HUES6 (cell line): ENCODE measurements around the gene ZBTB37.
"Not testable (repeated sequence)": the region's sequence is repeated elsewhere in the genome, so short reads cannot be mapped to it uniquely, and the experiment has no call there.

Source experiments
- H3K27ac ChIP-seq: 2 replicates; pipeline ENCODE4 v1.7.0; 2013; ENCODE audit warnings: low read depth, mild to moderate bottlenecking, low read length, inconsistent platforms
- H3K27me3 ChIP-seq: 2 replicates; pipeline ENCODE4 v1.6.1; 2013; ENCODE audit warnings: low read length; ENCODE audit not compliant: control insufficient read depth, insufficient read depth
- H3K36me3 ChIP-seq: 2 replicates; pipeline ENCODE4 v1.6.1; 2013; ENCODE audit warnings: low read length; ENCODE audit not compliant: control insufficient read depth, insufficient read depth
- H3K4me1 ChIP-seq: 2 replicates; pipeline ENCODE4 v1.6.1; 2013; ENCODE audit warnings: low read length; ENCODE audit not compliant: control insufficient read depth, insufficient read depth
- H3K4me3 ChIP-seq: 2 replicates; pipeline ENCODE4 v1.5.1; 2013; ENCODE audit warnings: low read depth, low read length
- H3K9ac ChIP-seq: one replicate; pipeline ENCODE4 v1.6.1; 2013; ENCODE audit warnings: mild to moderate bottlenecking, low read length
- H3K9me3 ChIP-seq: 2 replicates; pipeline ENCODE4 v1.6.1; 2013; ENCODE audit warnings: low read depth, low read length; ENCODE audit not compliant: control insufficient read depth, insufficient read depth

The ZBTB37 gene

GRCh38 chr1:173914366-173914871 lies 46.2 kb downstream of the ZBTB37 start:
- no peaks in the 10 kb centered on the region for H3K27me3 ChIP-seq
- no peak overlapping the region for H3K4me3 ChIP-seq
- no peak overlapping the region for H3K27ac ChIP-seq

DNA sequence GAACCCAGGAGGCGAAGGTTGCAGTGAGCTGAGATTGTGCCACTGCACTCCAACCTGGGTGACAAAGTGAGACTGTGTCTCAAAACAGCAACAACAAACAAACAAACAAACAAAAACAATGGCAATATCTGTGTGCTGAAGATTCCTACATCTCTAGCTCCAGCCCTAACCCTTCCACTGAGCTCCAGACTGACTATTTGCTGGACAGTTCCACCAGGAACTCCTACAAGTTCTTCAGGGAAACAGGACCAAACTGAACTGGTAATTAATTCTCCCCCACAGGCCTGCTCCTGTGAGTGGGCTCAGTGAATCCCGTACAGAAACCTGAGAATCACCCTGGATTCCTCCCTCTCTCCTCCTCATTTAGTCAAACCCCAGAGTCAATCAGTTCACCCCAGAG lies 47.4 kb downstream of the ZBTB37 start:
- Histone ChIP-seq H3K9me3 (no peaks in the 10 kb centered on the region), H3K4me1 (peaks cover 3% of the 10 kb centered on the region; the same call in 1 of the 2 replicates), H3K4me3 (no peak overlapping the region), H3K9ac (no peak overlapping the region), H3K36me3 (no peaks in the 10 kb centered on the region), H3K27me3 (no peaks in the 10 kb centered on the region), H3K27ac (no peak overlapping the region)

More at GRCh38 chr1:173914366-173914871, 46.2 kb downstream of the ZBTB37 start:
- H3K9ac ChIP-seq, result no peak overlapping the region
- peaks cover 3% of the 10 kb centered on the region; the same call in 1 of the 2 replicates for H3K4me1 ChIP-seq
- no peaks in the 10 kb centered on the region for H3K36me3 ChIP-seq
- no peaks in the 10 kb centered on the region for H3K9me3 ChIP-seq

DNA sequence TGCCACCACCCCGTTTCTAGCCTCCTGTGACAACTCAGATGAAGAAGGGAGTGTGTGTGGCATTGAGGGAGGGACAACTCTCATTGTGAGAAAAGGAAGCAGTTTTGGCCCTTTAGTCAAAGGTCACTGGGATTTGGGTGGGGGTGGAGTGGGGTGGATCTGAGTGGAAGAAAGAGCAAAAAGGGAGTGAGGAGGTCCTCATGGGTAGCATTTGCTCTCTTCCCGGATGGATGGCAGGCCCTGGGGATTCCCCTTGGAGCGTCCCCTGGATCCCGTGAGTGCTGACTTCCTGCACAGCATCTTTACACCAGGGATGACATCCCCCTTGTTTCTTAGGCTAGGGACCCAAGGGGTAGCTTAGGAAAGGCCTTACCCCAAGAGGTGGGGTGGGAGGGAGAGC lies 48.5 kb downstream of the ZBTB37 start:
- H3K27me3 ChIP-seq, result no peaks in the 10 kb centered on the region
- no peak overlapping the region for H3K9ac ChIP-seq

GRCh38 chr1:173917149-173917548 lies 49.0 kb downstream of the ZBTB37 start, which contains the start of gene SERPINC1:
SERPINC1 (minus strand) TSS chr1:173917327; CDS start chr1:173917259, 68 bp downstream.
- no peaks in the 10 kb centered on the region for H3K36me3 ChIP-seq

More for the DNA sequence above, 48.5 kb downstream of the ZBTB37 start:
- Histone ChIP-seq H3K27ac (no peak overlapping the region), H3K9me3 (no peaks in the 10 kb centered on the region), H3K36me3 (no peaks in the 10 kb centered on the region), H3K4me3 (no peak overlapping the region), H3K4me1 (peaks cover 3% of the 10 kb centered on the region; the same call in 1 of the 2 replicates)

DNA sequence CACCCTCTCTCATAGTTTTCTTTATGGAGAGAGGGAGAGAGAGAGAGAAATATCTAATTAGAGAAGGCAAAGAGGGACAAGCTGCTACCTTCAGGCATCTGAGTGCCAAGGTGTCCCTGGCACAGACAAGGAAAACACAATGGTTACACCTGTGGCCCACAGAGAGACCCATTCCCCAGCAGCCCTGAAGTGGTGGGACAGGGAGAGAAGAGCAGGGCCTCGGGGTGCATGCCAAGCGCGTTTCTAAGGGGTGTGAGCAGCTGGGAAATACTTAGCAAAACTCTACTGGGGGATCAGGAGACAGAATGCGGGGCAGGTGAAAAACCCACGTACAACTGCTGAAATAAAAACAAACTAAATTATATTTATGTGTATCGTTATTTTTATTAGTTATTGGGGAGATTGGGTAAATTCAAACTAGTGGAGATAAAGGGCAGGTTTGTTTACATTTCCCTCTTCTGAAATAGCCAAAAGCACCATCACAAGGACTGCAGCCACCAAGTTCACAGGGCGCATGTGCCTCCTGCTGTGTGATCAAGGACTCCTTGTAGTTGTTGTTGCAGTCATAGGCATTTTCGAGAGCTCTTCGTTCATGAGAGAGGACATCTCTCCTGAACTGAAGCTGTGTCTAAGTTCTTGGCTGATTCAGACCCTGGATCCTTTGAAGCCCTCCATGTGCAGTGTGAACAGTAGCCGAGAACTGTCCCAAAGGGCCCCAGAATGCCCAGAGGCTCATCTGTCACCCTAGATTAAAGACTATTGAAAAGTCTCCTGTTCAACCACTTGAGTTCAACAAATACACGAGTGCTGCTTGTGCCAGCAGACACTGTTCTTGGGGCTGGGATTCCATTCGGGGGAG lies 49.7 kb downstream of the ZBTB37 start:
- no peak overlapping the region for H3K4me3 ChIP-seq
- no peaks in the 10 kb centered on the region for H3K36me3 ChIP-seq
- H3K9me3 ChIP-seq, result no peaks in the 10 kb centered on the region
- H3K9ac ChIP-seq, result no peak overlapping the region
- H3K27ac ChIP-seq, result no peak overlapping the region
- peaks cover 3% of the 10 kb centered on the region; the same call in 1 of the 2 replicates for H3K4me1 ChIP-seq
- no peaks in the 10 kb centered on the region for H3K27me3 ChIP-seq

More at GRCh38 chr1:173917149-173917548, 49.0 kb downstream of the ZBTB37 start, which contains the start of gene SERPINC1:
- Histone ChIP-seq H3K4me1 (peaks cover 3% of the 10 kb centered on the region; the same call in 1 of the 2 replicates), H3K9ac (no peak within 1 kb of the TSS), H3K9me3 (no peaks in the 10 kb centered on the region), H3K4me3 (no peak within 1 kb of the TSS), H3K27ac (no peak within 1 kb of the TSS), H3K27me3 (no peaks in the 10 kb centered on the region)

DNA sequence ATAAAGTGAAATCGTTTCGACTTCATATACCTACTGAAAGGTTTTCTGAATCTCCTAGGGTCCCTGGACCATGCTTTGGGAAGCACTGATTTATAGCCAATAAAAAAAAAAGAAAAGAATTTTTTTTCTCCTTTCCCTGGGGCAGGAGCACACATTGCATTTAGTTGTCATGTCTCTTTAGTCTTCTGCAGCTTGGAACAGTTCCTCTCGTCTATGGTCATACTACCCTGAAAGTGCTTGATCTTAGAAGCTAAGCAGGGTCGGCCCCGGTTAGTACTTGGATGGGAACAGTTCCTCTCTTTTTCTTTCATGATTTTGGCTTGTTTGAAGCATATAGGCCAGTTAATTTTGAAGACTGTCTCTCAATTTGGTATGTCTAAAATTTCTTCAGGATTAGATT lies 52.7 kb downstream of the ZBTB37 start:
- H3K4me1 ChIP-seq, result peaks cover 3% of the 10 kb centered on the region; the same call in 1 of the 2 replicates
- no peak overlapping the region for H3K27ac ChIP-seq
- no peaks in the 10 kb centered on the region for H3K36me3 ChIP-seq
- H3K4me3 ChIP-seq, result no peak overlapping the region
- no peaks in the 10 kb centered on the region for H3K27me3 ChIP-seq
- H3K9me3 ChIP-seq, result no peaks in the 10 kb centered on the region
- no peak overlapping the region for H3K9ac ChIP-seq

DNA sequence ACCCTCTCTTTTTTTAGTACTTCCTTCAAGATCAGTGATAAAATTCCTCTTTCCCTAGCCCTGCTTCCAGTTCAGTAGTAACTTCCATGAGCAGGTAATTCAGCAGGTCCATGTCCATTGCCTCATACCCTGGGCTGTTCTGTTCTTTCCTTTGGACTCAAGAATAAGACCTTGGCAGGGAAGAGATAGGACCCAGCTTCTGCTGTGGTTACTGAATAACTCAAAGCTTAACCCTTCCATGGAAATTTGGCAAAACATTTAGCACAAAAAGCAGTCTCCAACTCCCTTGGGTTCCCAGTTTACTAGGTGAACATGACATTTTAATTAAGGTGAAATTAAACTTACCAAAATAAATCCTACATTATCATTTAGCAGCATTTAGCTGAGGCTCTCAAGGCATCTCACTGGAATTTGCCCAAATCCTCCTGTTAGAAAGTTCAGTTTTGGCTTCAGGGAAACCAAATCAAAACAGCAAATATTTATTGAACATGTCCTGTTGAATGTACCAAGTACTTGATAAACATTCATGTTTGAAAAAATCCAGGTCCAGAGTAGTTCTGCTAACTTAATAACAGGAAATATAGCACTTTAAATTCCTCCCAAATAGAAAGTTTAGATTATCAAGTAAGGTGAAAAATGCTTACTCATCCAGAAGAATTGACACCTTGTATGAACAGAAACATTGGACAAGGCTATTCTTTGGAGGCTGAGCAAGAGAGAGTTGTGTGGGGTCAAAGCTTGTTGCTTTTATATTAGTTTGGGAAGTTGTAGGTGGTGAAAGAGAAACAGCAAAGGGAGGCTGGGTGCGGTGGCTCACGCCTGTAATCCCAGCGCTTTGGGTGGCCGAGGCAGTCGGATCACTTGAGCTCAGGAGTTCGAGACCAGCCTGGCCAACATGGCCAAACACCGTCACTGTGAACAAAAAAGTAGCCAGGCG lies 57.4 kb downstream of the ZBTB37 start:
- no peaks in the 10 kb centered on the region for H3K27me3 ChIP-seq
- H3K4me1 ChIP-seq, result no peaks in the 10 kb centered on the region
- H3K9ac ChIP-seq, result no peak overlapping the region
- H3K9me3 ChIP-seq, result no peaks in the 10 kb centered on the region
- H3K4me3 ChIP-seq, result no peak overlapping the region
- no peaks in the 10 kb centered on the region for H3K36me3 ChIP-seq
- no peak overlapping the region for H3K27ac ChIP-seq

DNA sequence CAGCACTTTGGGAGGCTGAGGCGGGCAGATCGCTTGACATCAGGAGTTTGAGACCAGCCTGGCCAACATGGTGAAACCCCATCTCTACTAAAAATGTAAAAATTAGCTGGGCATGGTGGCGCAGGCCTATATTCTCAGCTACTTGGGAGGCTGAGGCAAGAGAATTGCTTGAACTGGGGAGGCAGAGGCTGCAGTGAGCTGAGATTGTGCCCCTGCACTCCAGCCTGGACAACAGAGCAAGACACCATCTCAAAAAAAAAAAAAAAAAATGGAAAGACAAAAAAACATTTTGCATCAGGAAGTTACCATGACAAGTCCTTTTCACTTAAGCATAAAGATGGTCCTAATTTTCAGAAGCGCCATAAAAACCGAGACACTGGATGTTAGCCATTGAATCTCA lies 62.4 kb downstream of the ZBTB37 start:
- H3K4me3 ChIP-seq, H3K27ac ChIP-seq, H3K36me3 ChIP-seq, H3K9ac ChIP-seq, H3K4me1 ChIP-seq, H3K9me3 ChIP-seq, H3K27me3 ChIP-seq: not testable (repeated sequence)

DNA sequence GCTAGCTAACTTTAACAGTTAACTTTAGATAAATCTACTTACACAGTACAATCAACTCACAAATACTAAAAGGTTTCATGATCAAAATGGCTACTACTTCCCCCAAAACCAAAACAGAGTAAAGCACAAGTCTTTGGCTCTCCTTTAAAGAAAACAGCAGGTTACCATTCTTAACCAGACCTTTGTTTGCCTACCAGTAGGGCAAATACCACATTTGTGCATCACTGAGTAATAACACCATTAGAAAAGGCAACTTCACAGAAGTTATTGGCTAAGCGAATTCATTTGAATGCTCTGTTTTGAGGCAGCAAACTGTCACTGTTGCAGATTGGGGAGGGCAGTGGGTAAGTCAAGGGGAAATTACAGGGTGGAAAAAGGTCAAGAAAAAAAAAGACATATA lies 66.3 kb downstream of the ZBTB37 start:
- H3K36me3 ChIP-seq, result peaks cover 36% of the 10 kb centered on the region
- no peaks in the 10 kb centered on the region for H3K27me3 ChIP-seq
- H3K4me1 ChIP-seq, result no peaks in the 10 kb centered on the region
- no peak overlapping the region for H3K4me3 ChIP-seq
- no peaks in the 10 kb centered on the region for H3K9me3 ChIP-seq
- H3K9ac ChIP-seq, result no peak overlapping the region
- H3K27ac ChIP-seq, result no peak overlapping the region

- H3K36me3 ChIP-seq, result peaks cover 55% of the 10 kb centered on the region
- no peaks in the 10 kb centered on the region for H3K4me1 ChIP-seq
- H3K4me3 ChIP-seq, result no peak overlapping the region
- H3K27ac ChIP-seq, result no peak overlapping the region
- no peak overlapping the region for H3K9ac ChIP-seq
- no peaks in the 10 kb centered on the region for H3K27me3 ChIP-seq
- H3K9me3 ChIP-seq, result no peaks in the 10 kb centered on the region
These were observed 68.9 kb downstream of the ZBTB37 start for GRCh38 chr1:173937062-173937461.
